K562 (cell line): Measurements from ENCODE around the gene DYSF. TPM values are rescaled to one million over a fixed set of nuclear protein-coding genes. Genes with fewer than 3 reads are reported as not detected.

Source experiments
- ATAC-seq: fragments of 200-7000 bp; cut with Tn5 transposase; 3 replicates; pipeline ENCODE4 v1.9.1; 2020; ENCODE audit warnings: moderate library complexity
- BruUV-seq: library from RNA; stranded (reverse); fragments of 400-500 nt; replicated peaks from 2 replicates; lab custom pipeline; 2021; lab: Mats Ljungman, UMichigan
- CTCF ChIA-PET: fragments of 300-600 bp; formaldehyde crosslinking; extraction: SDS; loops from one replicate; lab custom pipeline; 2021; ENCODE audit warnings: low intra/inter-chr PET ratio; lab: Yijun Ruan, JAX
- POLR2A ChIA-PET: fragments of 300-600, 350-650 bp; sonication (Branson Sonifier 250); formaldehyde crosslinking; extraction: SDS; loops from one replicate; lab custom pipeline; 2021; ENCODE audit warnings: antibody characterized with exemption, inconsistent platforms; lab: Yijun Ruan, JAX
- DNase-seq, 4 experiments: peaks; one replicate each; pipeline versions ENCODE4 v3.0.0 to v3.0.0-alpha.2; 2011 to 2018; ENCODE audit warnings: low spot score in 3 of 4, mixed read lengths in 3 of 4; ENCODE audit errors: extremely low read depth in 1 of 4
- FAIRE-seq: peaks from 2 replicates; lab custom pipeline; 2011; peaks lifted over from hg19 to GRCh38; lab: Jason Lieb, UNC
- H2AFZ ChIP-seq: 2 replicates; pipeline ENCODE4 v1.6.0; 2011; ENCODE audit warnings: low read depth, low read length, control low read depth, inconsistent platforms
- H3K27ac ChIP-seq: fragments of 200-600 bp; 3 replicates; pipeline ENCODE4 v1.8.0; 2011; ENCODE audit warnings: low read depth, mild to moderate bottlenecking, control low read depth, inconsistent platforms, low read length, moderate library complexity, mixed read lengths; ENCODE audit errors: extremely low read depth
- H3K27me3 ChIP-seq, 2 experiments: fragments of 300-600 bp in 1 of 2; 2 replicates in 1 of 2; 3 replicates in 1 of 2; pipeline versions ENCODE4 v1.6.0 to v1.8.0; 2011; ENCODE audit warnings: inconsistent platforms in 2 of 2, low read length in 2 of 2, mild to moderate bottlenecking in 1 of 2, mixed read lengths in 1 of 2, moderate library complexity in 1 of 2; ENCODE audit not compliant: control insufficient read depth in 2 of 2, insufficient read depth in 2 of 2
- H3K36me3 ChIP-seq: fragments of 300-600 bp; 3 replicates; pipeline ENCODE4 v1.8.0; 2011; ENCODE audit warnings: mild to moderate bottlenecking, low read length, inconsistent platforms; ENCODE audit not compliant: control insufficient read depth, insufficient read depth
- H3K4me1 ChIP-seq, 2 experiments: fragments of 200-600 bp in 1 of 2; replicated peaks in 1 of 2; 2 replicates in 1 of 2; 3 replicates in 1 of 2; pipeline versions ENCODE4 v1.5.1 to v1.8.0; 2011; ENCODE audit warnings: inconsistent platforms in 2 of 2, low read length in 2 of 2, mild to moderate bottlenecking in 1 of 2, mixed read lengths in 1 of 2, moderate library complexity in 1 of 2; ENCODE audit not compliant: control insufficient read depth in 2 of 2, insufficient read depth in 2 of 2
- H3K4me2 ChIP-seq: 2 replicates; pipeline ENCODE4 v1.6.1; 2011; ENCODE audit warnings: low read length, control low read depth, inconsistent platforms, mixed read lengths; ENCODE audit not compliant: insufficient read depth
- H3K4me3 ChIP-seq: fragments of 200-600 bp; sonication (generic), shearing (Covaris generic); 2 replicates; pipeline ENCODE4 v1.5.1; 2016; ENCODE audit warnings: control low read depth, inconsistent platforms
- H3K79me2 ChIP-seq: fragments of 200-600 bp; 3 replicates; pipeline ENCODE4 v1.8.0; 2011; ENCODE audit warnings: low read length, inconsistent platforms; ENCODE audit not compliant: control insufficient read depth, insufficient read depth
- H3K9ac ChIP-seq, 2 experiments: 2 replicates each; pipeline versions ENCODE4 v1.6.0 to v1.6.1; 2011; ENCODE audit warnings: low read depth in 2 of 2, low read length in 2 of 2, control low read depth in 1 of 2, inconsistent platforms in 1 of 2, mild to moderate bottlenecking in 1 of 2, mixed read lengths in 1 of 2; ENCODE audit not compliant: insufficient read depth in 1 of 2
- H3K9me1 ChIP-seq: one replicate; pipeline ENCODE4 v1.6.0; 2011; ENCODE audit warnings: inconsistent platforms, mild to moderate bottlenecking, low read length, moderate library complexity; ENCODE audit not compliant: control insufficient read depth, insufficient read depth
- H3K9me3 ChIP-seq: replicated peaks from 2 replicates; pipeline ENCODE4 v1.5.1; 2011; ENCODE audit warnings: low read depth, low read length, inconsistent platforms; ENCODE audit not compliant: control insufficient read depth, insufficient read depth
- H4K20me1 ChIP-seq: replicated peaks from 2 replicates; pipeline ENCODE4 v1.6.1; 2011; ENCODE audit warnings: low read length, inconsistent platforms, mixed read lengths; ENCODE audit not compliant: control insufficient read depth, insufficient read depth
- GABPB1 ChIP-seq: sonication (generic); formaldehyde crosslinking; IDR thresholded peaks from 2 replicates; pipeline ENCODE4 v1.8.0; 2022; ENCODE audit warnings: mild to moderate bottlenecking, missing genetic modification reagents
- IFI16 ChIP-seq: fragments of 250-450 bp; sonication (Bioruptor Pico); IDR thresholded peaks from 2 replicates; pipeline ENCODE4 v2.1.2; 2022; ENCODE audit warnings: mild to moderate bottlenecking, inconsistent platforms
- NR1H2 ChIP-seq: sonication (generic); formaldehyde crosslinking; IDR thresholded peaks from 2 replicates; pipeline ENCODE4 v1.4.0; 2020; ENCODE audit warnings: mild to moderate bottlenecking, missing genetic modification reagents
- RBM39 ChIP-seq: fragments of 200-400 bp; formaldehyde crosslinking; optimal IDR thresholded peaks from 2 replicates; pipeline ENCODE3; 2018; ENCODE audit warnings: low read depth, low read length
- SMAD2 ChIP-seq: fragments of 150-350 bp; IDR thresholded peaks from 2 replicates; pipeline ENCODE4 v1.6.1; 2014; ENCODE audit warnings: low read depth, mild to moderate bottlenecking, low read length
- WHSC1 ChIP-seq: IDR thresholded peaks from one replicate; pipeline ENCODE4 v1.6.1; 2012; ENCODE audit warnings: low read length, control low read depth, inconsistent platforms
- ZNF174 ChIP-seq: fragments of 250-450 bp; sonication (Bioruptor Pico); IDR thresholded peaks from 2 replicates; pipeline ENCODE4 v1.4.0; 2020; ENCODE audit warnings: mild to moderate bottlenecking
- ZNF253 ChIP-seq: fragments of 250-450 bp; sonication (Bioruptor Pico); conservative IDR thresholded peaks from 2 replicates; pipeline ENCODE4 v1.6.1; 2021; ENCODE audit warnings: mild to moderate bottlenecking
- ZNF436 ChIP-seq: fragments of 250-450, 450-650 bp; sonication (Bioruptor Pico); formaldehyde crosslinking; IDR thresholded peaks from 2 replicates; pipeline ENCODE4 v1.7.0; 2020; ENCODE audit warnings: mild to moderate bottlenecking
- WGBS: fragments of 100-300 bp; shearing (Covaris generic); methylation state at CpG from one replicate; pipeline ENCODE4 v1.1.6; 2016; ENCODE audit warnings: low coverage, mixed read lengths; ENCODE audit not compliant: insufficient coverage; ENCODE audit errors: missing lambda C conversion rate; 5-methylcytosine and 5-hydroxymethylcytosine counted together
- in situ Hi-C: fragments of 300-500 bp; cut with MboI; formaldehyde crosslinking; loops from 4 replicates; pipeline ENCODE4 v1.15.0; 2018; ENCODE audit warnings: inconsistent platforms, mixed read lengths
- intact Hi-C: fragments of 100-400 bp; cut with micrococcal nuclease; formaldehyde crosslinking; loops from 2 replicates; pipeline ENCODE4 v1.14.2; 2022
- polyA plus RNA-seq, 8 experiments: library from polyadenylated mRNA; depleted of rRNA in 4 of 8; stranded (reverse) in 5 of 8; unstranded in 3 of 8; fragments of >200 nt; fragmentation: Nextera tagmentation in 2 of 8; fragmentation: Illumina TruSeq in 1 of 8; extraction: Ambion mirVana in 2 of 8; extraction: Trizol in 1 of 8; gene quantifications; 2 replicates each; pipeline versions ENCODE4 v1.2.1 to v1.2.3, GENCODE V29; 2011 to 2014; ENCODE audit warnings: inconsistent platforms in 1 of 8, missing spikeins in 1 of 8
- total RNA-seq, 7 experiments: library from RNA; depleted of rRNA in 6 of 7; stranded (reverse); fragments of >200 nt in 6 of 7; fragmentation: Illumina TruSeq in 2 of 7; extraction: Trizol in 2 of 7; gene quantifications; 2 replicates each; pipeline versions ENCODE4 v1.2.1 to v1.2.3, GENCODE V29; 2011 to 2021; ENCODE audit warnings: low replicate concordance in 1 of 7
- TF ChIP-seq, protein P1 (sequence below): fragments of 150-350 bp; conservative IDR thresholded peaks from 2 replicates; pipeline ENCODE4 v1.6.1; 2014; ENCODE audit warnings: low read length
- TF ChIP-seq, protein P2 (sequence below): fragments of 450-650 bp; conservative IDR thresholded peaks from 2 replicates; pipeline ENCODE4 v1.6.1; 2016; ENCODE audit warnings: missing genetic modification characterization, low read depth, mild to moderate bottlenecking, missing compliant biosample characterization, moderate library complexity
- TF ChIP-seq, protein P3 (sequence below): fragments of 250-450 bp; sonication (Bioruptor Pico); IDR thresholded peaks from 2 replicates; pipeline ENCODE4 v1.5.0; 2020; ENCODE audit warnings: mild to moderate bottlenecking
- TF ChIP-seq, protein P4 (sequence below): fragments of 250-450 bp; sonication (Bioruptor Pico); IDR thresholded peaks from 2 replicates; pipeline ENCODE4 v1.8.0; 2022; ENCODE audit warnings: inconsistent platforms

Gene DYSF
- total and polyA plus RNA-seq, 9 of the 15 experiments (the other 6 are each of a cell fraction or from before 2014, with no cell fraction given): 0.01 to 0.80 (median 0.29) TPM

DNA sequence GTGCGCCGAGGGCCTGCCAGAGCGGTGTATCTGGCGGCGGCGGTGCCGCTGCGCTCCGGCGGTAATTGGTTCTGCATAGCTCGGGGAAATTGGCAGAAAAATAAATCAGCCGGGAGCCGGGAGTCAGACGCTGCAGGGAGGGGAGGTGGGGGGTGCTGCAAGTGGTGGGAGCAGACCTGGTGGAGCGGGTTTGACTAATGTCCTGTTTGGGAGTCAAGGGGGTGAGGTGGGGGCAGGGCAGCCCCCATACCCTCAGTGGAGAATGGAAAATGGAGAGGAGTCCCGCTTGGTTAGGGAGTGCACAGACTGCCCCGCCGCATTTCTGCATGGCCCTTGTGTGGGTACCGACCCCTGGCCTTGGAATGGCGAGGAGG, 107.3 kb downstream of the DYSF start:
- DNase-seq (no peak), FAIRE-seq (no peak), ATAC-seq (no peak)
- ChIA-PET CTCF (no interaction called here), POLR2A (no interaction called here)
- no peaks in the 10 kb centered on the region for H3K36me3 ChIP-seq
- H3K9me3 ChIP-seq: no peaks in the 10 kb centered on the region
- no peak overlapping the region for H2AFZ ChIP-seq
- H3K4me3 ChIP-seq: no peak overlapping the region
- WGBS: 28% methylated on average over 20 of the region's 20 CpGs
- peaks cover 0 to 13% of the 10 kb centered on the region in 2 experiments; a peak in 2 of 5 replicates for H3K27me3 ChIP-seq
- TF ChIP-seq WHSC1: no peak
- TF ChIP-seq ZNF174: no peak
- TF ChIP-seq, protein P1, sequence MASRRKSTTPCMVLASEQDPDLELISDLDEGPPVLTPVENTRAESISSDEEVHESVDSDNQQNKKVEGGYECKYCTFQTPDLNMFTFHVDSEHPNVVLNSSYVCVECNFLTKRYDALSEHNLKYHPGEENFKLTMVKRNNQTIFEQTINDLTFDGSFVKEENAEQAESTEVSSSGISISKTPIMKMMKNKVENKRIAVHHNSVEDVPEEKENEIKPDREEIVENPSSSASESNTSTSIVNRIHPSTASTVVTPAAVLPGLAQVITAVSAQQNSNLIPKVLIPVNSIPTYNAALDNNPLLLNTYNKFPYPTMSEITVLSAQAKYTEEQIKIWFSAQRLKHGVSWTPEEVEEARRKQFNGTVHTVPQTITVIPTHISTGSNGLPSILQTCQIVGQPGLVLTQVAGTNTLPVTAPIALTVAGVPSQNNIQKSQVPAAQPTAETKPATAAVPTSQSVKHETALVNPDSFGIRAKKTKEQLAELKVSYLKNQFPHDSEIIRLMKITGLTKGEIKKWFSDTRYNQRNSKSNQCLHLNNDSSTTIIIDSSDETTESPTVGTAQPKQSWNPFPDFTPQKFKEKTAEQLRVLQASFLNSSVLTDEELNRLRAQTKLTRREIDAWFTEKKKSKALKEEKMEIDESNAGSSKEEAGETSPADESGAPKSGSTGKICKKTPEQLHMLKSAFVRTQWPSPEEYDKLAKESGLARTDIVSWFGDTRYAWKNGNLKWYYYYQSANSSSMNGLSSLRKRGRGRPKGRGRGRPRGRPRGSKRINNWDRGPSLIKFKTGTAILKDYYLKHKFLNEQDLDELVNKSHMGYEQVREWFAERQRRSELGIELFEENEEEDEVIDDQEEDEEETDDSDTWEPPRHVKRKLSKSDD: no peak
- TF ChIP-seq GABPB1 (CRISPR knock-in tag): no peak
- TF ChIP-seq RBM39: no peak
- no peak for TF ChIP-seq IFI16 (CRISPR knock-in tag)
- no peak for TF ChIP-seq SMAD2
- no peak for TF ChIP-seq NR1H2
- TF ChIP-seq ZNF436 (CRISPR knock-in tag): no peak
- TF ChIP-seq ZNF253 (CRISPR knock-in tag): no peak
- TF ChIP-seq, protein P2, sequence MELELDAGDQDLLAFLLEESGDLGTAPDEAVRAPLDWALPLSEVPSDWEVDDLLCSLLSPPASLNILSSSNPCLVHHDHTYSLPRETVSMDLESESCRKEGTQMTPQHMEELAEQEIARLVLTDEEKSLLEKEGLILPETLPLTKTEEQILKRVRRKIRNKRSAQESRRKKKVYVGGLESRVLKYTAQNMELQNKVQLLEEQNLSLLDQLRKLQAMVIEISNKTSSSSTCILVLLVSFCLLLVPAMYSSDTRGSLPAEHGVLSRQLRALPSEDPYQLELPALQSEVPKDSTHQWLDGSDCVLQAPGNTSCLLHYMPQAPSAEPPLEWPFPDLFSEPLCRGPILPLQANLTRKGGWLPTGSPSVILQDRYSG (tag): no peak
- TF ChIP-seq, protein P3, sequence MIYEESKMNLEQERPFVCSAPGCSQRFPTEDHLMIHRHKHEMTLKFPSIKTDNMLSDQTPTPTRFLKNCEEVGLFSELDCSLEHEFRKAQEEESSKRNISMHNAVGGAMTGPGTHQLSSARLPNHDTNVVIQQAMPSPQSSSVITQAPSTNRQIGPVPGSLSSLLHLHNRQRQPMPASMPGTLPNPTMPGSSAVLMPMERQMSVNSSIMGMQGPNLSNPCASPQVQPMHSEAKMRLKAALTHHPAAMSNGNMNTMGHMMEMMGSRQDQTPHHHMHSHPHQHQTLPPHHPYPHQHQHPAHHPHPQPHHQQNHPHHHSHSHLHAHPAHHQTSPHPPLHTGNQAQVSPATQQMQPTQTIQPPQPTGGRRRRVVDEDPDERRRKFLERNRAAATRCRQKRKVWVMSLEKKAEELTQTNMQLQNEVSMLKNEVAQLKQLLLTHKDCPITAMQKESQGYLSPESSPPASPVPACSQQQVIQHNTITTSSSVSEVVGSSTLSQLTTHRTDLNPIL (CRISPR knock-in tag): no peak
- TF ChIP-seq, protein P4, sequence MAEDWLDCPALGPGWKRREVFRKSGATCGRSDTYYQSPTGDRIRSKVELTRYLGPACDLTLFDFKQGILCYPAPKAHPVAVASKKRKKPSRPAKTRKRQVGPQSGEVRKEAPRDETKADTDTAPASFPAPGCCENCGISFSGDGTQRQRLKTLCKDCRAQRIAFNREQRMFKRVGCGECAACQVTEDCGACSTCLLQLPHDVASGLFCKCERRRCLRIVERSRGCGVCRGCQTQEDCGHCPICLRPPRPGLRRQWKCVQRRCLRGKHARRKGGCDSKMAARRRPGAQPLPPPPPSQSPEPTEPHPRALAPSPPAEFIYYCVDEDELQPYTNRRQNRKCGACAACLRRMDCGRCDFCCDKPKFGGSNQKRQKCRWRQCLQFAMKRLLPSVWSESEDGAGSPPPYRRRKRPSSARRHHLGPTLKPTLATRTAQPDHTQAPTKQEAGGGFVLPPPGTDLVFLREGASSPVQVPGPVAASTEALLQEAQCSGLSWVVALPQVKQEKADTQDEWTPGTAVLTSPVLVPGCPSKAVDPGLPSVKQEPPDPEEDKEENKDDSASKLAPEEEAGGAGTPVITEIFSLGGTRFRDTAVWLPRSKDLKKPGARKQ: no peak
- H3K9me1 ChIP-seq: no peaks in the 10 kb centered on the region
- no peaks in the 10 kb centered on the region for H4K20me1 ChIP-seq
- peaks cover 0 to 3% of the 10 kb centered on the region in 2 experiments; a peak in 1 of 5 replicates for H3K4me1 ChIP-seq
- H3K9ac ChIP-seq: no peak overlapping the region
- no TSS peak for BruUV-seq
- intact Hi-C loops: no loop called here
- H3K79me2 ChIP-seq: no peaks in the 10 kb centered on the region
- no peak overlapping the region for H3K27ac ChIP-seq
- in situ Hi-C loops: no loop called here
- no peak overlapping the region for H3K4me2 ChIP-seq
